Cardiac fibroblast (primary cell): ENCODE results near the gene IRF4.

Source experiments
- DNase-seq, 2 donors: peaks; one replicate each; pipeline versions ENCODE4 v3.0.0 to v3.0.0-alpha.2; 2010; ENCODE audit warnings: low read depth in 2 of 2
- H3K4me3 ChIP-seq, 2 donors: replicated peaks in 1 of 2; 1 replicate in 1 of 2; 2 replicates in 1 of 2; pipeline ENCODE4 v1.5.1; 2011; ENCODE audit warnings: low read depth in 2 of 2, low read length in 2 of 2, mild to moderate bottlenecking in 2 of 2, moderate library complexity in 1 of 2
- TF ChIP-seq, protein P1 (sequence below): IDR thresholded peaks from one replicate; pipeline ENCODE4 v1.5.1; 2011; ENCODE audit warnings: low read depth, mild to moderate bottlenecking, low read length, inconsistent platforms

Gene IRF4

DNA sequence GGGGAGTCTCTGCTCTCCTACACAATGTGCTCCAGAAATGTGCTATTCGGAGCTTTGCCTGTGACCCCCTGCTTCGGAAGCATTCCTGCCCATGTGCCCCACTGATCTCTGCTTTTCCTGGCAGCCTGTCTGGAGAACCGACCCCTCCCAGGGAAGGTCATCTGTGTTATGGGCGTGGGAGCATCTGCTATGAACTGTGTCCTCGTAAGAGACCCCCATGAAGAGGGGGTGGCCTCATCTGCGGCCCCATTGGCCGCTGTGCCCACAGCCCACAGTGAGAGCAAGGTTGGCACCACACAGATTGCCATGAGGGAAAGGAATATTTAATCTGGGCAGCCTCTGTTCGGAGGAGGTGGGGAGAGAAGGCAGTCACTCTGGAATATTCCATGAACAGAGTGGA lies 32.7 kb upstream of the IRF4 start:
- no peak overlapping the region for H3K4me3 ChIP-seq
- TF ChIP-seq, protein P1, sequence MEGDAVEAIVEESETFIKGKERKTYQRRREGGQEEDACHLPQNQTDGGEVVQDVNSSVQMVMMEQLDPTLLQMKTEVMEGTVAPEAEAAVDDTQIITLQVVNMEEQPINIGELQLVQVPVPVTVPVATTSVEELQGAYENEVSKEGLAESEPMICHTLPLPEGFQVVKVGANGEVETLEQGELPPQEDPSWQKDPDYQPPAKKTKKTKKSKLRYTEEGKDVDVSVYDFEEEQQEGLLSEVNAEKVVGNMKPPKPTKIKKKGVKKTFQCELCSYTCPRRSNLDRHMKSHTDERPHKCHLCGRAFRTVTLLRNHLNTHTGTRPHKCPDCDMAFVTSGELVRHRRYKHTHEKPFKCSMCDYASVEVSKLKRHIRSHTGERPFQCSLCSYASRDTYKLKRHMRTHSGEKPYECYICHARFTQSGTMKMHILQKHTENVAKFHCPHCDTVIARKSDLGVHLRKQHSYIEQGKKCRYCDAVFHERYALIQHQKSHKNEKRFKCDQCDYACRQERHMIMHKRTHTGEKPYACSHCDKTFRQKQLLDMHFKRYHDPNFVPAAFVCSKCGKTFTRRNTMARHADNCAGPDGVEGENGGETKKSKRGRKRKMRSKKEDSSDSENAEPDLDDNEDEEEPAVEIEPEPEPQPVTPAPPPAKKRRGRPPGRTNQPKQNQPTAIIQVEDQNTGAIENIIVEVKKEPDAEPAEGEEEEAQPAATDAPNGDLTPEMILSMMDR, result no peak
- no peak for DNase-seq

DNA sequence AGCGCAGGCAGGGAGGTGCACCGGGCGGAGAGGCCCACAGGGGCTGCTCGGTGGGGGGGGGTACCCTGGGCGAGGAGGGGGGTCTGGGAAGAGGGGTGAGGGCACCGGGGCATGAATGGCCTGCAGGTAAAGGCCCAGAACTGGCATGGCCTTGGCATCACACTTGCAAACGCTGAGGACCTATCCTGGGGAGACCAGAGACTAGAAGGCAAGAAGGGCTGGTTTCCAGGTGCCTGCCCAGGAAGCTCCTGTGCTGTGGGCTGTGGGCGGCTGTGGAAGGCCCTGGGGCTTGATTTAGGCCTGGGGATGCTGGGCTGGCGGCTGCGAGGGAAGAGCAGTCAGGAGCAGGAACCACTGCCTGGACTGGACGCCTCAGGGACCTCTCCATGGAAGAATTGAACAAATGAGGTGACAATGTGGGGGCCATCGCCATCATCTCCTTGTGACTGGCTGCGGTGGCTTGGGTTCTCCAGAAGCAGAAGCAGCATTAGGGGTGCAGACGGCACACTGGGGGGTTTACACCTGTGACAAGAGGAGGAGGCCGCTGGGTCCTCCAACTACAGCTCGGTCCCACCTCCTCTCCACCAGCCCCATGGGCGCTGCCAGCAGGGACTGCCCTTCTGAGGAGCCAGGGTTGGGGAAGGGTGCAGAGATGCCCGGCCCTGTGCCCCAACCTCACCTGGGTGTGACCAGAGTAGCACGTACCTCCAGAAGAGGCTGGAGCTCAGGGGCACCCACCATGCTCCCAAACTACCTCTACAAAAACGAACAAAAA lies 32.1 kb upstream of the IRF4 start:
- no peak for DNase-seq
- TF ChIP-seq, protein P1, result no peak
- H3K4me3 ChIP-seq, result no peak overlapping the region

DNA sequence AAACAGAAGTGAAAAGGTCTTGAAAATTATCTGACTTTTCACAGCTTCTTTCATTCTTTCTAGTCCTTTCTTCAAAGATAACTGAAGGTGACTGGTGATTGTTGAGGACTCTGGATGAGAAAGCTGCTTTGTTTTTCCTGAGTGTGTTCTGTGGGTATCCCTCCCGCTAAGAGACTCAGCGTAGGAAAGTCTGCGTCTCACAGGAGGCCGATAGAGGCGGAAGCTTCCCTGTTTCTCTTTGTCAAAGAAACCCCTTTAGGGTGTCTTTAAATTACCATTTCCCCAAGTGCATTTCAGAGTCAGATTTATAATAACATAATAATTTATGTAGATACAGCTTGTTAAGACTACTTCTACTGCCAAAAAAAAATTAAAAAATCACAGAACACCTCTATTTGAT lies 31.2 kb upstream of the IRF4 start:
- H3K4me3 ChIP-seq, result no peak overlapping the region
- TF ChIP-seq, protein P1, result no peak

DNA sequence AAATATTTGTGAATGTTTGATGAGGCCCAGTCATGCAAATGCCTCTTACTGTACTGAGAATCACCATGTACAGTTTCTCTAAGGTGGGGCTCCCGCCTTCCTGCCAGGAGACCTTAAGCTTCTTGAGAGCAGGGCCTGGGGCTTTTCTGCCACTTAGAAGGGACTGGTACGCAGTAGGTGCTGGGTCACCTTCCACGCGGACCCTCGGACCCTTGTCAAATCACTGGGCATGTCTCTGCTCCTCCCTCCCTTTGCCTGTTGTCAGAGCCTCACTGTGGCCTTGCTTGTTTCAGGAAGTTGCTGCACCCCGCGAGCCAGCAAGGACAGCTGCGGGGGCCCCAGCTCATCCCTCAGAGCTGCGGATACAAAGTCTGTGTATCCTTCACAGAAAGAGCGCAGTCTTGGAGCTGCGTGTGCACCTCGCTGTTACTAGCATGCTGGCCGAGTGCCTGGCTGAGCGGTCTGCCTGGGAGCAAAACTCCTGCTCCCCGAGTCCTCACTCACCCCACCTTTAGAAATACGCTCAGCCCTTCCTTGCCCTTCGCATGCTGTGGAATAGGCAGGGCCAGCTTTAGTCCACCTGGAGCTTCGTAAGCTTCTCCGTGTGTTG lies 30.7 kb upstream of the IRF4 start:
- DNase-seq, result no peak
- TF ChIP-seq, protein P1, result no peak
- no peak overlapping the region for H3K4me3 ChIP-seq

More for the DNA sequence above, 31.2 kb upstream of the IRF4 start:
- DNase-seq, result no peak

DNA sequence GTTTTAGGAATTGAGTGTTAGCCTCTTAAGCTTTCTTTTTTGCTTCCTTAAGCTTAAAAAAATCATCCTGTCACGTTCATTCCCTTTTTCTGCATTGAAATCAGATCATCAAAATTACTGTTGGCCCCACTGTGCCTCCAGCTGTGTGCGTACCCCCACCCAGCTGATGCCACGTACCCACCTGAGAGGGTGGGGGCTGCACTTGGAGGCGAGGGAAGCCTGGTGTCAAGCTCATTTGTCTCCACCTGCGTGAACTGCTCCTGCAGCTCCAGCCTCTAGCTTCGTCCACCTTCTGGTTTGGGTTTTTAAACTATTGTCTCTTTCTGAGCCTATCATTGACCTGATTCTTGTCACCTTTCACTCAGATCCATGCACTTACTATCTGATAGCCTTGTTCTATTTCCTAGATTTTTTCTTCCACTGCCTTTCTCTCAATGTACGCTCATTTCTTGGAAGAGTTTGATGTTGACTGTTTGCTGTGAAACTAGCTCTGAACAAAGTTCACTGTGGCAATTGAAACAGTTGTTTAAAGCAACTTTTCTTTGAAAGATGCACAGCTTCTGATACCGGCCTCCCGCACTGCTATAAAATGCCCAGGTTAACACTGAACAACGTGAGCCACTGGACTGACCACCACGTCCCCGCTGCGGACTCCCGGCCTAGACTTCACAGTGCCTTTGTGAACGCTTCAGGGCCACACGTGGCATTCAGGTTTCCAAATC lies 30.0 kb upstream of the IRF4 start:
- H3K4me3 ChIP-seq, result no peak overlapping the region
- TF ChIP-seq, protein P1, result no peak
- DNase-seq, result no peak

DNA sequence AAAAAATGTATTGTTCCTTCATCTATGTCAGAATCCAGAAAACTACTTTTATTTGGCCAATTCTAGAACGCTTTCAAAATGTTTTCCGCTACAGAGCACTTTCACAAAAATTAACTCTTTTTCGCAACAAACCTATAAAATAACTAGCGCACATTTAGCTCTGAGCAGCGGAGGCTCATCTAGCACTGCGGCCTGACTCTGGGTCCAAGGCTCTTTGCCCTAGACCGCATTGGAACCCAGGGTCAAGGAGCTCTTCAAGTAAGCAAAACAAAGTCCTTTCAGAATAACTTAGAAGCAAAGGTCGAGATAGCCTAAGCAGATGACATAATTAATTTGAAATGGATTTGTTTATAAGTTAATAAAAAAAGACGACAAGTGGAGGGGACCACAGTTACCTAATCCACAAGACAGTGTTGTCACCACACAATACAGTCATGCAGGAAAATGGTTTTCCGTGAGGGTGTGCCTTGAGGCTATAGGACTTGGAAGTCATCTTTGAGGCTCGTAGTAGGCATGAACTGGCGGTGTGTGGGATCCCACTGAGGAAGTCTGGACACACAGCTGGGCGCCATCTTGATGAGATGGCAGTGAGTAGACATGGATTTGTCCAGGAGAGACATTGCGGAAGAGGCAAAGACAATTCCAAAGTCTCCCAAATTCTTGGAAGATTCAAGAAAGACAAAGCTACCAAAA lies 29.2 kb upstream of the IRF4 start:
- DNase-seq, result no peak
- TF ChIP-seq, protein P1, result no peak
- no peak overlapping the region for H3K4me3 ChIP-seq
